GM18909 (cell line): ENCODE data around the gene PPP1R3E.
"Not testable (repeated sequence)": the region's sequence is repeated elsewhere in the genome, so short reads cannot be mapped to it uniquely, and the experiment has no call there.

Experiments
- ATAC-seq: cut with Tn5 transposase; IDR thresholded peaks from one replicate; pipeline ENCODE4 v1.9.1; 2021; ENCODE audit warnings: mild to moderate bottlenecking; ENCODE audit not compliant: unreplicated experiment, poor library complexity

Gene PPP1R3E, protein sequence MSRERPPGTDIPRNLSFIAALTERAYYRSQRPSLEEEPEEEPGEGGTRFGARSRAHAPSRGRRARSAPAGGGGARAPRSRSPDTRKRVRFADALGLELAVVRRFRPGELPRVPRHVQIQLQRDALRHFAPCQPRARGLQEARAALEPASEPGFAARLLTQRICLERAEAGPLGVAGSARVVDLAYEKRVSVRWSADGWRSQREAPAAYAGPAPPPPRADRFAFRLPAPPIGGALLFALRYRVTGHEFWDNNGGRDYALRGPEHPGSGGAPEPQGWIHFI

DNA sequence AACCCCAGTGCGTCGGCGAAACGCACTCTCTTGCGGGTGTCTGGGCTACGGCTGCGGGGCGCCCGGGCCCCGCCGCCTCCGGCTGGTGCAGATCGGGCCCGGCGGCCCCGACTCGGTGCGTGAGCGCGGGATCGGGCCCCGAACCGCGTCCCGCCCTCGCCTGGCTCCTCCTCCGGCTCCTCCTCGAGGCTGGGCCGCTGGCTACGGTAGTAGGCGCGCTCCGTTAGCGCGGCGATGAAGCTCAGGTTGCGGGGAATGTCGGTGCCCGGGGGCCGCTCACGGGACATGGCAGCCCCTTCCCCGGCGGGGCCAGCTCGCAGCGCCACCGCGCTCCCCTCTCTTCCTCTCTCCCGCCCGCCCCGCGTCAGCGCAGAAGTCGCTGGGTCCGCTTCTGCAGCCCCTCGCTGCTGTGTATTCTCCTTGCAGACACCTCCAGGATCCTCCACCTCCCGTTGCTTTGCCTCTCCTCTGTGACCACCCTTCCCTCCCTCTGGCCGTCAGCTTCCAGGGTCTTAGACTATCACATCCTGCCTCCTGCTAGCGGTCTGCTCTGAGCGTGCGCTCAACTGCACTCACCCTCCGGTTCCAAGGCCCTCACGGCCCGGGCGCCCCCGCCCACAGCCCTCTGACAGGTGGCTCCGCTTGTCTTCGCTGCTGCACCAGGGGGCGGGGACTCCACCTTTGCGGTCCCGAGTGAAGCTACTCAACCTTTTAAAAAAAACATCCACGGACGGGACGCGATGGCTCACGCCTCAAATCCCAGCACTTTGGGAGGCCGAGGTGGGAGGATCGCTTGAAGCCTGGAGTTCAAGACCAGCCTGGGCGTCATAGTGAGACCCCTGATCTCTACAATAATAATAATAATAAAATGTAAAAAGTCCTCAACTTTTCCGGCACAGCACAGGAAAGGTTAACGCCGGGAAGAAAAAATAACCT is at the start of gene PPP1R3E:
Gene PPP1R3E (minus strand): TSS at position 570 of the 936 bp plus-strand sequence. CDS start 283 bp downstream, at position 287.
- peak; percentile 39 for ATAC-seq

DNA sequence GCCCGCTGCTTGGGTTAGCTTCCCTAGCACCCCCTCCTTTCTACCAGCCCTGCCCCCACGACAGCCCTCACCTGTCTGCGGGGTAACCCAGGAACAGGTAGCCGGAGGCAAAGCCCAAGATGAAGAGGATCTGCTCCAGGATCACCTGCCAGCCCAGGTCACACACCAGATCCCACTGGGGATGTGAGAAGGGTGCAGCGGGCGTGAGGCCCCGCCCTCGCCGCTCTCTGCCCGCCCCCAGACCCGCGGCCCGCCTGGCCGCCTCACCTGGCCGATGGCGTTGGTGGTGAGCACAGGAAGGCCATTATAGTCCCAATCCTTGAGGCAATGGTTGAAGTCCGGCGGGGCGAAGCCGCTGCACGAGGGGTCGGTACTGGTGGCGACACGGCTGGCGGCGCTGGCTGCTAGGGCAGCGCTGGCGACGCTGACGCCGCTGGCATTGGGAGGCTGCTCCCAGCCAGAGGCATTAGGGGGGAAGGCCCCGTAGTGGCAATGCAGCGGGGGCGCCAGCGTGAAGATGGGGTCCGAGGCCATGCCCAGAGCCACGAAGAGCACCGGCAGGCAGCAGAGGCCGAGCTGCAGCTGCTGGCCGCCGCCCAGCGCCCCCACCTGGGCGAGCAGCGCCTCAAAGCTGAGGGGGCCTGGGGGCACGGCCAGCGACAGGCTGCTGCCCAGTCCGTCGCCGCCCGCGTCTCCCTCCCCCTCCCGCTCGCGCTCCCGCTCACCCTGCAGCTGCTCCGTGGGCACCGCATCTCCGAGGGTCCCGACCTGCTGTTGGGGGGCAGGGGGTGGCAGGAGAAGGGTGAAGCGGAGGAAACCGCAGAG is 49.2 kb upstream of the PPP1R3E start:
- ATAC-seq: no peak

DNA sequence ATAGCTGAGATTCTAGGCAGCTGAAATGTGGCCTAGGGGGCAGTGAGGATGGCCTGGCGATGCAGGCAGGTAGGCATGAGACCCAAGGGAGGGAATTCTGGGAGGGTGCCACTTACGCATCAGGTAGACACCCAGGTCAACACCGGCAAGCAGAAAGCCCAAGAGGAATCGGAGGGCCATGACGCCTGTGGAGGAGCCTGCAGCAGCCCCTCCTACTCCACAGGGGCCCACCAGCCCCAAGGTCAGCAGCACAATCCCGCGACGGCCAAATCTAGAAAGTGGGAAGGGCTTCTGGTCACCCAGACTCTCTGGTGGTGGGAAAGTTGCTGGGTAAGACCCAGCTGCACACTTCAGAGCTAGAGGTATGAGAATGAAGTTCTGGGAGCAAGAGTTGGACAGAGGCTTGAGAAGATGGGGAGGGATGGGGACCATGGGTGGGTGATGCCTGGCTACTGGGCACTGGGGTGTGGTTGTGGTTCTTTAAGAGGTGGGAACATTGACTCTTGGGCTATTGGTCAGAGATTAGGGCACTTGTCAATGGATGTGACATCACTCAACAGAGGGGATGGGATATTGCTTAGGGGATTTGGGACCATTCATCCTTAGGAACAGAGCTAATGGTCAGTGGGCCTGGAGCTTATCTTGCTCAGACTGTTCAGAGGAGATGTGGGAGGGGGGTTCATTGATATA is 46.6 kb upstream of the PPP1R3E start:
- no peak for ATAC-seq

DNA sequence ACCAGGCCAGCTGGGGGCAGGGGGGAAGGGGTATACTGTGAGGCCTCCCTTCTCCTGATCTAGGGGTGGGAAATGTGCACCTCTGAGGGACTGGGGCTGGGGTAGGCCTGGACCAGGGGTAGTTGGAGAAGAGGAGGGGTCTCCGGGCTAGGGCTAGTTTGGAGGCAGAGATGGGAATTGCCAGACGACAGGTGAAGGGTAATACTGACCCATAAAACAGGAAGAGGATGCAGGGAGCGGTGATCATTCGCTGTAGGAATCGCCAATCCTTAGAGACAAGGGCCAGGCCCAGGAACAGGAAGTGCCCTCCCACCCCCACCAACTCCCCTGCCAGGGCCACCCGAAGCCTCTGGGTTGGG is 45.6 kb upstream of the PPP1R3E start:
- ATAC-seq: no peak

DNA sequence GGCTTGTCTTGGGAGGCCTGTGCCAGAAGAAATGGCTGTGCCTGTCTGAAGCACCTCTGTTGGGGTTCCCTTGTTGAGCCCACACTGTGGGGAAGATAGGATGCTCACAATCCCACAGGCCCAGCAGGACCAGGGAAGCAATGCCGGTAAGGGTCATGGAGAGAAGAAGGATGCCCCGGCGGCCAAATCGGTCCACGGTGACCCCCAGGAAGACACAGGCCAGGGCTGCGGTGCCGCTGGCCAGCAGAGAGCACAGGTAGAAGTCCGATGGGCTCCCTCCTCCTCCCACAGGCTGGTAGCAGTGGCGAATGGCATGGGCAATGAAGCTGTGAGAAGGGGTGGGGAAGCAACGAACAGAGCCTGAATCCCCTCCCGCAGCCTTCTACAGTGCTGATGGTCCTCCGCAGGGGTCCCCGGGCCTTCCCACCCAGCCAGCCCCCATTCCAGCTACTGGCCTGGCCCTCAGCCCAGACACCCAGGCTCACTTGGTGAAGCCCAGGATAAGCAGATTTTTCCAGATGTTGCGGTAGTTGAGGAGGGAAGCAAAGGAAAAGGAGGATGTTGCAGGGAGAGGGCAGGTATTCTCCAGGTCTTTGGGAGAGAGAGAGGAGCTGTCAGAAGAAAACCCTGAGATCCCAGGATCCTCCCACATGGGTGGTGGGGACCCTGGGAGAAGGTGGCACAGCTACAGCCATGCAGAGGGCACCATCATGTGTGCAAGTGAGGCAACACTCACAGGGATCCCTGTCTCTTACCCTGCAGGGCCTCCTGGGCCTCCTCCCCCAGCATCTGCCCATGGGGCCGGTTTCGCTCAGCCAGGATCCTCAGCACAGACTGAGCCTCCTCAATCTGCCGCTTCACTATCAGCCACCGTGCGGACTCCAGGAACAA is 45.0 kb upstream of the PPP1R3E start:
- ATAC-seq: no peak

DNA sequence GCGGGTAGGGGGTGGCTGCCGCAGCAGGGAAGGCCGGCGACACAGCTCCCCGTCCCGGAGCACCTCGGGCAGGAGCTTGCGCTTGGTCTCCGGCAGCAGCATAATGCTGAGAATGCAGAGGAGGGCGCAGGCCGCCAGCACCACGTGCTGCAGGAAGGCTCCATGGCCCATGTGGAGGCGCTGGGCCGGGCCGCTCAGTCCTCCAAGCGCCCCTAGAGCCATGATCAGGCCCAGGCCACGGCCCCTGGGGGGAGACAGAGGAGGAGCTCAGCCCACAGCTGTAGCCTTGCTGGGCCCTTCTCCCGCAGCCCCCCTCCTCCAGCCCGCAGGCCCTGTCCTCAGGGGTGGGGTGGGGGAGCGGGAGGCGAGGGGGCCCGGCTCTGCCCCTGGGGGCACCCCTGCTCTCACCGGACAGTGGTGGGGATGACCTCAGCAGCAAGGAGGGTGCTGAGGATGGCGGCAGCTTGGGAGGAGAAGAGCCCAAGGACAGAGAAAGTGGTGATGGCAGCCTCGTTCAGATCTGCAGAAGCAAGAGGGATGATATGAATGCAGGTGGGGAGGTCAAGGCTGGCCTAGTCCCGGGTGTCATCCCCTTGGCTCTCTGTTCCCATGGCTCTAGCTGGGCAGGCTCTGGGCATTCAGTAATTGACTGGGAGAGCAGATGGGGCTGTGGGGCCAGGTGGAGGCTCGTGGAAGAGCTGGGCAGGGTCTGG is 44.2 kb upstream of the PPP1R3E start:
- ATAC-seq: no peak

DNA sequence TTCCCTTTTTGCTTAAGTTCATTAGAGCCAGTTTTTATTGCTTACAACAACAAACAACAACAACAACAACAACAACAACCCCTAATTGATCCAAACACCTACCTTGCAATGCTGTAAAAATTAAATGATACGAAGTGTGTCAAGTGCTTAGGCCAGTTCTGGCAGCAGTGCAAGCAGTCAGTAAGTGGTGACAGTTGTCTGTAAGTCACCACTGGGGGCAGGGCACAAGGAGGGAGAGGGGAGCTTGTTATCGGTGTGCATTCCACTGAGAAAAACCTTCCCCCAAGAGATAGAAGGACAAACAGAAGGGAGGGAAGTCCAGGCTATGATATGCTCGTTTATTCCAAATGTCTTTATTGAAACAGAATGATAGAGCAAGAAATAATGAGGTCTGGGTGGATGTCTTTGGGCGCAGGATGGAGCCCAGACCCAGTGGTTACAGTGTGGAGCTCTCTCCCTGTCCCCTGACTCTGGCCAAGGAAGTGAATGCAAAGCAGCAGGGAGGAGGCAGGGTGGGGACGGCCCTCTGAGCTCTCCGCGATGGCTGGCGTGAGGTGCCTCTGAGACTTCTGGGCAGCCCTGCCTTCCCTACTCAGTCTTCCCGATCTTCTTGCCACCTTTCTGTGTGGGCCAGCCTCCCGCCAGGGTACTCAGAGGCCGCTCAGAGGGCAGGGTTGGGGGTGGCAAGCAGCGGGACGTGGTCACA is 43.5 kb upstream of the PPP1R3E start:
- ATAC-seq: no peak

DNA sequence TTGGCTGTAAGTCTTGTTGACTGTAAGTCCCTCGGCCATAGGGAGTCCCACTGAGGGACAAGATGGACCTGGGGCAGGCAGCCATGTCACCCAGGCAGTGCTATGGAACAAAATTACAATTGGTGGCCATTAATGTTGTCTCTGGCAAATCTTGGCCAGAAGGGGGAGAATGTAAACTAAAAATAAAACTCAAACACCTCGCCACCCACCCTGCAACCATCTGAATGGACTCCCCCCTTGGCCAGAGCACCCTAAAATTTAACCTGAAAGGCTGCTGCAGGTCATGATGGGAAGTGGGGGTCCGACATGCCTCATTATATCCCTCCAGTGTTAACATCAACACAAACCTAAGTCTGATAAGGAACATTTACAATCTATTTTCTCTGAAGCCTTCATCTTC is 41.8 kb upstream of the PPP1R3E start:
- ATAC-seq: no peak

DNA sequence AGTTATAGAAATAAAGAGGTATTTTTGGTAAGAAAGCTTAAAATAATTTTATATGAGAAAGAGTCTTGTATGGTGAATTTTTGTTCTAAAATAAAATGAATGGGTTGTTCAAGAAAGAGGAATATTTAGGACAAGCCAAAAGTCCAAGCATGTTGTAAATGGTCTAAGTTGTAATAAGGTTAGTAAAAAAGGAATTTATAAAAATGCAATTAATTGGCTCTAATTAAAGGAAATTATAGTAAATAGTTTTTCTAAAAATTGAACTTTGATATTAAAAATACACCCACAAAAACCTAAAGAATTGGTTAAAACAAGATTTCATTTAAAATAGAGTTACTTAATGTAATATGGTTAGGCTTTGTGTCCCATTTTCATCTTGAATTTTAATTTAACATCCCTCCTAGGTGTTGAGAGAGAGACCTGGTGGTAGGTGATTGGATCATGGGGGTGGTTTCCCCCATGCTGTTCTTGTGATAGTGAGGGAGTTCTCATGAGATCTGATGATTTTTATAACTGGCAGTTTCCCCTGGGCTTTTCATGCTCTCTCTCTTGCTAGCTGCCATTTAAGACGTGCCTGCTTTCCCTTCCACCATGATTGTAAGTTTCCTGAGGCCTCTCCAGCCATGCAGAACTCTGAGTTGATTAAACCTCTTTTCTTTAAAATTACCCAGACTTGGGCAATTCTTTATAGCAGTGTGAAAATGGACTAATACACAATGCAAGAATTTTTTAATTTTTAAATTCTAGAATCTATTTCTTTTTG is 37.0 kb upstream of the PPP1R3E start:
- no peak for ATAC-seq

DNA sequence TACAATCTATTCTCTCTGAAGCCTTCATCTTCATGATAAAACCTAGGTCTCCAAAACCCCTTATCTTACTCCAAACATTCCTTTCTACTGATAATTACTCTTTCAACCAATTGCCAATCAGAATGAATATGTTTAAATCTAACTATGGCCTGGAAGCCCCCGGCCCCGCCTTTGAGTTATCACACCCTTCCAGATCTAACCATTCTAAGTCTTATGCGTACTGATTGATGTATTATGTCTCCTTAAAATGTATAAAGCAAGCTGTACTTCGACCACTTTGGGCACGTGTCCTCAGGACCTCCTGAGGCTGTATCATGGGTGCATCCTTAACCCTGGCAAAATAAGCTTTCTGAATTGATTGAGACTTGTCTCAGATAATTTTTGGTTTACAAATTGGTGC is 33.0 kb upstream of the PPP1R3E start:
- no peak for ATAC-seq

DNA sequence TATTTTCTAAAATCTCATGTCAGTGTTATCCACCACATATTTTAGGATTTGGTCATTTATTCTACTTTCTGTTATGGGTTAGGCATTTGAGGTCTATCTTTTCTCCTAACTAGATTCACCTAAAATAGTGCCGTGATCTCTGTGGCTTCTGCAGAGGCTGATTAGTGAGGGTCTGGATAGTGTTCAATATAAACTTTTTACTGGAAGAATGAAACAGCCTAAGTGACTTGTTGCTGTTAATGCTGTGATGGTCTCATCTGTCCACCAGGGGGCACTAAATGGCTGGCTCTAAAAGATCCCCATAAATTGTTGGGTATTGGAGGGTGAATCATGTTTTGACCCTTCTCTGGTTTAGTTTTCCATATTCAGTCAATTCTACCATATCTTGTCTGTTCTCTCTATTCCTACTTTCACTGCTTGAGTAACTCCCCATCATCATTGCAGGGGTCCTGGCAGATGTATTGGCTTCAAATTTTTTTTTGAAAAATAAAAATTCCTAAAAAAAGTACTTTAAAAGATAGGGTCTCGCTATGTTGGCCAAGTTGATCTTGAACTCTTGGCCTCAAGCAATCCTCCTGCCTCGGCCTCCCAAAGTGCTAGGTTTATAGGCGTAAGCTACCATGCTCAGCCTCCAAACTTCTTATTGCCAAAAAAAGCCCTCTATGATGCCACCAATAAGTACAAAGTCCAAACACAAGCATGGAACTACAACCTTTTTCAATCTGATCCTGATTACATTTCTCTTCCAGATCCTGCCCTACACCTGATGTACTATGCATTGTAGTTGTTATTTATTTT is 25.5 kb upstream of the PPP1R3E start:
- ATAC-seq: peak; percentile 58

DNA sequence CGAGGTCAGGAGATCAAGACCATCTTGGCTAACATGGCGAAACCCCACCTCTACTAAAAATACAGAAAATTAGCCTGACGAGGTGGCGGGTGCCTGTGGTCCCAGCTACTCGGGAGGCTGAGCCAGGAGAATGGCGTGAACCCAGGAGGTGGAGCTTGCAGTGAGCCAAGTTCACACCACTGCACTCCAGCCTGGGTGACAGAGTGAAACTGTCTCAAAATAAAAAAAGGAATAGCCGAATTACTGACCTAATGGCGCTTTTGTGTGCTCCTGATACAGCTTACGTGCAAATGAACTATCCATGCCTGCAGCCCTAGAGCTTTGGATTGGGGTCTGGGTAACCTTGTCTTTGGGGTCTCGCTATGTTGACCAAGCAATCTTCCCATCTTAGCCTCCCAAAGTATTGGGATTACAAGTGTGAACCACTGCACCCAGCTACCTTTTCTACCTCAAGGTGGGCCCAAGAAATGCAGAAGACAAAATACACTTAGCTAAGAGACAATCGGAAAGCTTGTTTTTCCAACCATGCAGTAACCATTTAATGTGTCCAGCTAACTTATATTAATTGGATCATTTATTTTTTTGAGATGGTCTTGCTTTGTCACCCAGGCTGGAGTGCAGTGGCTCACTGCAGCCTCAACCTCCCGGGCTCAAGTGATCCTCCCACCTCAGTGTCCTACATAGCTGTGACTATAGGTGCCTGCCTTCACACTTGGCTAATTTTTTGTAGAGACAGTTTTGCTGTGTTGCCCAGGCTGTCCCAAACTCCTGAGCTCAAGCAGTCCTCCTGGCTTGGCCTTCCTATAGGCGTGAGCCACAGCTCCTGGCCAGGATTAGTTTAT is 24.1 kb upstream of the PPP1R3E start:
- ATAC-seq: no peak

DNA sequence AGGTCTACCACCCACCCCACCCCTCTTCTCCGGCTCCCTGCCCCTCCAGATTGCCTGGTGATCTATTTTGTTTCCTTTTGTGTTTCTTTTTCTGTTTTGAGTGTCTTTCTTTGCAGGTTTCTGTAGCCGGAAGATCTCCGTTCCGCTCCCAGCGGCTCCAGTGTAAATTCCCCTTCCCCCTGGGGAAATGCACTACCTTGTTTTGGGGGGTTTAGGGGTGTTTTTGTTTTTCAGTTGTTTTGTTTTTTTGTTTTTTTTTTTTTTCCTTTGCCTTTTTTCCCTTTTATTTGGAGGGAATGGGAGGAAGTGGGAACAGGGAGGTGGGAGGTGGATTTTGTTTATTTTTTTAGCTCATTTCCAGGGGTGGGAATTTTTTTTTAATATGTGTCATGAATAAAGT is 23.1 kb upstream of the PPP1R3E start:
- not testable (repeated sequence) for ATAC-seq

DNA sequence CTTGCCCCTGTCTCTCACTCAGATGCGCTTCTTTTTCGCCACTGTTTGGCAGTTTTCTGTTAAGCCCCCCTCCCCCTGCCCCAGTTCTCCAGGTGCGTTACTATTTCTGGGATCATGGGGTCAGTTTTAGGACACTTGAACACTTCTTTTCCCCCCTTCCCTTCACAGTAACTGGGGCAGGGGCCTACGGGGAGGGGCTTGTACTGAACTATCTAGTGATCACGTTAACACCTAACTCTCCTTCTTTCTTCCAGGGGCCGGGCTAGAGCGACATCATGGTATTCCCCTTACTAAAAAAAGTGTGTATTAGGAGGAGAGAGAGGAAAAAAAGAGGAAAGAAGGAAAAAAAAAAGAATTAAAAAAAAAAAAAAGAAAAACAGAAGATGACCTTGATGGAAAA is 22.3 kb upstream of the PPP1R3E start:
- ATAC-seq: no peak

DNA sequence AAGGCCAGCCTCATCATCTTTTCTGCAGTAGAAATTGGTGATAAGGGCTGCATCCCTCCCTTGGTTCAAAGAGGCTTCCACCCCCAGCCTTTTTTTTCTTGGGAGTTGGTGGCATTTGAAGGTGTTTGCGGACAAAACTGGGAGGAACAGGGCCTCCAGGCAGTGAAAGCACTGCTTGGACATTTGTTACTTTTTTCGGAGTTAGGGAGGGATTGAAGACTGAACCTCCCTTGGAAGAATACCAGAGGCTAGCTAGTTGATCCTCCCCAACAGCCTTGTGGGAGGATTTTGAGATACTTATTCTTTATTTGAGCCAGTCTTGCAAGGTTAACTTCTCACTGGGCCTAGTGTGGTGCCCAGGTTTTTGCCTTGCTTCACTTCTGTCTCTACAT is 21.8 kb upstream of the PPP1R3E start:
- ATAC-seq: no peak
